Osteocyte (in vitro differentiated cells): ENCODE data around the gene FLAD1. TPM values are rescaled to one million over a fixed set of nuclear protein-coding genes. Genes with fewer than 3 reads are reported as not detected.

Experiments
- DNase-seq: peaks from one replicate; pipeline ENCODE4 v3.0.0; 2021; ENCODE audit warnings: mixed read lengths; ENCODE audit not compliant: unreplicated experiment; ENCODE audit errors: extremely low spot score
- H3K27ac Mint-ChIP-seq: one replicate; pipeline ENCODE4 v1.8.0; 2021; ENCODE audit warnings: mild to moderate bottlenecking, mixed read lengths; ENCODE audit not compliant: unreplicated experiment
- H3K27me3 Mint-ChIP-seq: one replicate; pipeline ENCODE4 v1.8.0; 2021; ENCODE audit warnings: mixed read lengths; ENCODE audit not compliant: unreplicated experiment
- H3K36me3 Mint-ChIP-seq: one replicate; pipeline ENCODE4 v1.8.0; 2021; ENCODE audit warnings: mixed read lengths; ENCODE audit not compliant: unreplicated experiment
- H3K4me1 Mint-ChIP-seq: one replicate; pipeline ENCODE4 v1.8.0; 2021; ENCODE audit warnings: mixed read lengths; ENCODE audit not compliant: unreplicated experiment
- H3K4me3 Mint-ChIP-seq: one replicate; pipeline ENCODE4 v1.8.0; 2021; ENCODE audit warnings: mild to moderate bottlenecking, moderate library complexity, mixed read lengths; ENCODE audit not compliant: unreplicated experiment
- H3K9me3 Mint-ChIP-seq: one replicate; pipeline ENCODE4 v1.8.0; 2021; ENCODE audit warnings: mixed read lengths; ENCODE audit not compliant: unreplicated experiment
- CTCF ChIP-seq: fragments of 200-600 bp; sonication (generic); IDR thresholded peaks from 2 replicates; pipeline ENCODE4 v1.5.0; 2021; ENCODE audit warnings: antibody characterized with exemption, mild to moderate bottlenecking, moderate library complexity
- total RNA-seq: library from RNA; stranded (reverse); gene quantifications from 2 replicates; pipeline ENCODE4 v1.2.1, GENCODE V29; 2021

The FLAD1 gene
- total RNA-seq, 1 donor from 2014 or later: 31.2 TPM

DNA sequence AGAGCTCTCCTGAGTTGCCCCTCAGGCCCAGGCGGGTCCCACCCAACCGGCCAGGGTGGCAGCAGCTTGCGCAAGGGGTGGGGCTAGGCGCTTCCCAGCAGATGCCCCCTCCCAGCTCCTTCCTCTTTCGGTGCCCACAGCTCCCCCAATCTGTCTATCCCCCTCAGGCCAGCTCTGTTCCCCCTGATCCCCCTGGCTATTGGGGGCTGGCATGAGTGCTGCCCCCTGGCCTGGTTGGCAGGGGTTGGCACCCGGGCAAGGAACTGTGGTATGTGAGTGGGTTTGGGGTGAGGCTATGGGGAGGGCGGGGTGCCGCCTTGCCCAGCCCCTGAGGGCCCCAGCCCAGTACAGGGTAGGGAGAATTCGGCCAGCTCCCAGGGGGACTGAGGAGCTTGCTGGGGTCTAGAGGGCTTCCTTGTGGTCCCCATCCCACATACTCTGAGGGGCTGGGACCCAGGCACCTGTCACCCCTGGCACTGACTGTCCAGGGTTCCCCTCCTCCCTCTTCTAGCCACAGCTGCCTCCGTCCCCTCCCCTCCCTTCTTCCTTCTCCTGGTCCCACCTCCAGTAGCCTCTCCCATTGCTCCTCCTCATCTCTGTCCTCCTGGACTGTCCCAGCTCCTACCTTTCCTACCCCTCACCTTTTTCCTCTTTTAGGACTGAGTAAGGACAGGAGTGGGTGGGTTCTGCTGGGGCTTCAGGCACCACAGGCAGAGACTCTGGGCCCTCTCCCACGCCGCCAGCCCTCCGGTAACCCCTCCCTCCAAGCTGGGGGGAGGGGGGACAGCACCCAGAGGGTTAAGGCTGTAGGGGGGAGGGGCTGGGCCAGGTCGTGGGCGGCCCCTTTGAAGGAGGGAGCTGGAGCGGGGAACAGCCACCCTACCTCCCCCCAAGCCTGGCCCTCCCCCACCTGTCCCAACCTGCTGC lies 25.1 kb downstream of the FLAD1 start:
- DNase-seq: no peak

GRCh38 chr1:155009221-155009711 lies 26.1 kb downstream of the FLAD1 start:
- H3K27me3 Mint-ChIP-seq: no peaks in the 10 kb centered on the region
- DNase-seq: no peak
- peaks cover 2% of the 10 kb centered on the region for H3K36me3 Mint-ChIP-seq
- H3K27ac Mint-ChIP-seq: no peak overlapping the region
- no peak overlapping the region for H3K4me3 Mint-ChIP-seq
- H3K9me3 Mint-ChIP-seq: no peaks in the 10 kb centered on the region
- TF ChIP-seq CTCF: no peak
- peaks cover 26% of the 10 kb centered on the region for H3K4me1 Mint-ChIP-seq

More for the DNA sequence above, 25.1 kb downstream of the FLAD1 start:
- peaks cover 31% of the 10 kb centered on the region for H3K4me1 Mint-ChIP-seq
- no peak overlapping the region for H3K27ac Mint-ChIP-seq
- no peak overlapping the region for H3K4me3 Mint-ChIP-seq
- H3K27me3 Mint-ChIP-seq: no peaks in the 10 kb centered on the region
- no peaks in the 10 kb centered on the region for H3K9me3 Mint-ChIP-seq
- TF ChIP-seq CTCF: no peak
- peaks cover 2% of the 10 kb centered on the region for H3K36me3 Mint-ChIP-seq

- Mint-ChIP-seq H3K9me3 (no peaks in the 10 kb centered on the region), H3K4me1 (peaks cover 21% of the 10 kb centered on the region), H3K27me3 (no peaks in the 10 kb centered on the region), H3K27ac (no peak overlapping the region), H3K36me3 (peaks cover 2% of the 10 kb centered on the region), H3K4me3 (no peak overlapping the region)
- no peak for DNase-seq
- no peak for TF ChIP-seq CTCF
Observed at GRCh38 chr1:155009742-155010141, 26.6 kb downstream of the FLAD1 start.

GRCh38 chr1:155010211-155010918 lies 27.2 kb downstream of the FLAD1 start:
- H3K9me3 Mint-ChIP-seq: no peaks in the 10 kb centered on the region
- H3K4me1 Mint-ChIP-seq: peaks cover 18% of the 10 kb centered on the region
- peaks cover 2% of the 10 kb centered on the region for H3K36me3 Mint-ChIP-seq

More at GRCh38 chr1:155010211-155010918, 27.2 kb downstream of the FLAD1 start:
- TF ChIP-seq CTCF: no peak
- Mint-ChIP-seq H3K4me3 (no peak overlapping the region), H3K27me3 (no peaks in the 10 kb centered on the region), H3K27ac (no peak overlapping the region)
- no peak for DNase-seq
